IMR-90 (cell line): ENCODE measurements around the gene ZDHHC12. TPM values are rescaled to one million over a fixed set of nuclear protein-coding genes. Genes with fewer than 3 reads are reported as not detected.

ENCODE experiments used
- ATAC-seq: fragments of 200-7000 bp; cut with Tn5 transposase; 2 replicates; pipeline ENCODE4 v1.9.1; 2020; ENCODE audit warnings: low read depth, mild to moderate bottlenecking, moderate library complexity
- BruUV-seq: library from RNA; stranded (reverse); fragments of 400-500 nt; replicated peaks from 2 replicates; lab custom pipeline; 2021; lab: Mats Ljungman, UMichigan
- CTCF ChIA-PET: fragments of 300-600 bp; formaldehyde crosslinking; extraction: SDS; loops from one replicate; lab custom pipeline; 2021; ENCODE audit warnings: antibody characterized with exemption; lab: Yijun Ruan, JAX
- POLR2A ChIA-PET: fragments of 300-600 bp; sonication (Branson Sonifier 250); formaldehyde crosslinking; loops from one replicate; lab custom pipeline; 2022; ENCODE audit warnings: antibody characterized with exemption; ENCODE audit not compliant: unreplicated experiment; lab: Charles Lee
- DNase-seq: peaks from one replicate; pipeline ENCODE4 v3.0.0; 2013
- H2AFZ ChIP-seq: replicated peaks from 2 replicates; pipeline ENCODE3; 2013; ENCODE audit warnings: low read length, mild to moderate bottlenecking; ENCODE audit not compliant: poor library complexity
- H2AK5ac ChIP-seq: 2 replicates; pipeline ENCODE4 v1.6.1; 2013; ENCODE audit warnings: low read depth, low read length, inconsistent platforms
- H2AK9ac ChIP-seq: replicated peaks from 2 replicates; pipeline ENCODE3; 2013; ENCODE audit warnings: mild to moderate bottlenecking, low read depth, low read length, moderate library complexity; ENCODE audit not compliant: poor library complexity
- H2BK120ac ChIP-seq: 2 replicates; pipeline ENCODE4 v1.6.1; 2013; ENCODE audit warnings: low read depth, low read length, inconsistent platforms
- H2BK15ac ChIP-seq: 3 replicates; pipeline ENCODE4 v1.6.1; 2013; ENCODE audit warnings: low read depth, low read length, inconsistent platforms
- H2BK20ac ChIP-seq: 2 replicates; pipeline ENCODE4 v1.6.1; 2013; ENCODE audit warnings: low read depth, mild to moderate bottlenecking, inconsistent platforms, low read length, moderate library complexity
- H2BK5ac ChIP-seq: 2 replicates; pipeline ENCODE4 v1.6.1; 2013; ENCODE audit warnings: mild to moderate bottlenecking, low read depth, low read length, inconsistent platforms; ENCODE audit not compliant: poor library complexity, severe bottlenecking
- H3K14ac ChIP-seq: replicated peaks from 2 replicates; pipeline ENCODE4 v1.6.1; 2013; ENCODE audit warnings: low read depth, low read length, inconsistent platforms
- H3K18ac ChIP-seq: 2 replicates; pipeline ENCODE4 v1.6.1; 2013; ENCODE audit warnings: low read depth, low read length, control low read depth
- H3K23ac ChIP-seq: 2 replicates; pipeline ENCODE4 v1.6.1; 2013; ENCODE audit warnings: low read depth, low read length, inconsistent platforms
- H3K27ac ChIP-seq: 2 replicates; pipeline ENCODE4 v1.5.1; 2013; ENCODE audit warnings: mild to moderate bottlenecking, control low read depth, low read length; ENCODE audit not compliant: insufficient read depth
- H3K27me3 ChIP-seq: 2 replicates; pipeline ENCODE4 v1.6.1; 2013; ENCODE audit warnings: low read length; ENCODE audit not compliant: control insufficient read depth, insufficient read depth
- H3K36me3 ChIP-seq: 2 replicates; pipeline ENCODE4 v1.6.1; 2013; ENCODE audit warnings: low read length, mixed read lengths; ENCODE audit not compliant: control insufficient read depth, insufficient read depth
- H3K4ac ChIP-seq: 2 replicates; pipeline ENCODE4 v1.6.1; 2013; ENCODE audit warnings: low read depth, low read length, inconsistent platforms
- H3K4me1 ChIP-seq: 2 replicates; pipeline ENCODE4 v1.6.1; 2013; ENCODE audit warnings: low read length, mixed read lengths; ENCODE audit not compliant: control insufficient read depth, insufficient read depth
- H3K4me2 ChIP-seq: 2 replicates; pipeline ENCODE4 v1.6.1; 2013; ENCODE audit warnings: low read depth, mild to moderate bottlenecking, control low read depth, low read length, moderate library complexity
- H3K4me3 ChIP-seq: 2 replicates; pipeline ENCODE4 v1.5.1; 2013; ENCODE audit warnings: low read depth, mild to moderate bottlenecking, control low read depth, low read length, moderate library complexity; ENCODE audit not compliant: insufficient read depth
- H3K56ac ChIP-seq: 2 replicates; pipeline ENCODE4 v1.6.1; 2013; ENCODE audit warnings: low read length, inconsistent platforms; ENCODE audit not compliant: insufficient read depth; ENCODE audit errors: extremely low read depth
- H3K79me1 ChIP-seq, 2 experiments: 2 replicates each; pipeline ENCODE4 v1.6.1; 2013; ENCODE audit warnings: low read length in 2 of 2, inconsistent platforms in 1 of 2, low read depth in 1 of 2
- H3K9ac ChIP-seq: 2 replicates; pipeline ENCODE4 v1.6.1; 2013; ENCODE audit warnings: low read depth, low read length, control low read depth
- H3K9me1 ChIP-seq: 2 replicates; pipeline ENCODE4 v1.6.1; 2013; ENCODE audit warnings: low read length, inconsistent platforms; ENCODE audit not compliant: insufficient read depth
- H3K9me3 ChIP-seq: 2 replicates; pipeline ENCODE4 v1.6.1; 2013; ENCODE audit warnings: low read length; ENCODE audit not compliant: control insufficient read depth, insufficient read depth
- H4K20me1 ChIP-seq: 2 replicates; pipeline ENCODE4 v1.6.1; 2013; ENCODE audit warnings: low read length, inconsistent platforms; ENCODE audit not compliant: insufficient read depth
- H4K5ac ChIP-seq: 2 replicates; pipeline ENCODE4 v1.6.1; 2013; ENCODE audit warnings: mild to moderate bottlenecking, low read depth, low read length, control low read depth
- H4K8ac ChIP-seq, 2 experiments: 2 replicates each; pipeline ENCODE4 v1.6.1; 2013; ENCODE audit warnings: low read depth in 2 of 2, low read length in 2 of 2, control low read depth in 1 of 2, inconsistent platforms in 1 of 2
- H4K91ac ChIP-seq: 2 replicates; pipeline ENCODE4 v1.6.1; 2013; ENCODE audit warnings: low read depth, low read length, inconsistent platforms; ENCODE audit not compliant: insufficient read depth
- BHLHE40 ChIP-seq: fragments of 150-350 bp; IDR thresholded peaks from 2 replicates; pipeline ENCODE4 v1.6.1; 2016; ENCODE audit warnings: mild to moderate bottlenecking, low read depth, low read length
- CEBPB ChIP-seq: IDR thresholded peaks from 2 replicates; pipeline ENCODE4 v1.6.1; 2012; ENCODE audit warnings: low read depth, low read length, improper control_type of control experiment
- CHD1 ChIP-seq: IDR thresholded peaks from 2 replicates; pipeline ENCODE4 v1.6.1; 2012; ENCODE audit warnings: low read depth, low read length, improper control_type of control experiment
- CTCF ChIP-seq: conservative IDR thresholded peaks from 2 replicates; pipeline ENCODE4 v1.5.1; 2012; ENCODE audit warnings: mild to moderate bottlenecking, low read depth, low read length, improper control_type of control experiment
- FOS ChIP-seq: fragments of 150-350 bp; IDR thresholded peaks from 2 replicates; pipeline ENCODE4 v1.6.1; 2016; ENCODE audit warnings: low read depth, low read length
- MAZ ChIP-seq: IDR thresholded peaks from 2 replicates; pipeline ENCODE4 v1.6.1; 2012; ENCODE audit warnings: low read depth, mild to moderate bottlenecking, low read length, improper control_type of control experiment, moderate library complexity, borderline replicate concordance
- MXI1 ChIP-seq: IDR thresholded peaks from 2 replicates; pipeline ENCODE4 v1.6.1; 2012; ENCODE audit warnings: low read depth, mild to moderate bottlenecking, low read length, moderate library complexity, borderline replicate concordance
- NFE2L2 ChIP-seq: fragments of 150-350 bp; IDR thresholded peaks from 2 replicates; pipeline ENCODE4 v1.6.1; 2016; ENCODE audit warnings: low read depth, mild to moderate bottlenecking, low read length
- POLR2A ChIP-seq: IDR thresholded peaks from 2 replicates; pipeline ENCODE4 v1.6.1; 2012; ENCODE audit warnings: mild to moderate bottlenecking, low read depth, low read length
- RAD21 ChIP-seq: IDR thresholded peaks from 2 replicates; pipeline ENCODE4 v1.6.1; 2012; ENCODE audit warnings: low read length, improper control_type of control experiment
- RCOR1 ChIP-seq: IDR thresholded peaks from 2 replicates; pipeline ENCODE4 v1.6.1; 2012; ENCODE audit warnings: mild to moderate bottlenecking, low read length, improper control_type of control experiment; ENCODE audit not compliant: insufficient replicate concordance
- SMC3 ChIP-seq: fragments of 150-350 bp; IDR thresholded peaks from 2 replicates; pipeline ENCODE4 v1.6.1; 2016; ENCODE audit warnings: low read depth, mild to moderate bottlenecking, antibody characterized with exemption, low read length, moderate library complexity
- USF2 ChIP-seq: fragments of 150-350 bp; IDR thresholded peaks from 2 replicates; pipeline ENCODE4 v1.6.1; 2017; ENCODE audit warnings: mild to moderate bottlenecking, antibody characterized with exemption, low read length, low read depth
- WGBS, 2 experiments: methylation state at CpG; one replicate each; pipeline versions ENCODE4 v1.1.5 to v1.1.7; 2013; ENCODE audit warnings: missing lambda C conversion rate in 2 of 2; ENCODE audit not compliant: insufficient read length in 1 of 2; ENCODE audit errors: extremely low coverage in 2 of 2; 5-methylcytosine and 5-hydroxymethylcytosine counted together
- dilution Hi-C: fragments of 300-500 bp; cut with HindIII; formaldehyde crosslinking; loops from one replicate; pipeline ENCODE4 v1.14.3; 2018; ENCODE audit warnings: low sequenced_read_pairs; ENCODE audit not compliant: unreplicated experiment
- in situ Hi-C: fragments of 300-500 bp; cut with MboI; formaldehyde crosslinking; loops from 3 replicates; pipeline ENCODE4 v1.14.3; 2019; ENCODE audit warnings: low sequenced_read_pairs, inconsistent platforms, mixed read lengths
- intact Hi-C: fragments of 100-400 bp; cut with micrococcal nuclease; formaldehyde crosslinking; loops from 2 replicates; pipeline ENCODE4 v1.10.0; 2022
- polyA plus RNA-seq, 3 experiments: library from polyadenylated mRNA; depleted of rRNA; stranded (reverse); fragments of >200 nt; gene quantifications; 2 replicates each; pipeline ENCODE4 v1.2.3, GENCODE V29; 2012; ENCODE audit warnings: low replicate concordance in 1 of 3
- total RNA-seq: library from RNA; depleted of rRNA; stranded (reverse); fragments of >200 nt; gene quantifications from 2 replicates; pipeline ENCODE4 v1.2.3, GENCODE V29; 2012

Gene ZDHHC12
- total and polyA plus RNA-seq, 2 of the 4 experiments (the other 2 are of a cell fraction): 16.7 to 60.7 TPM

DNA sequence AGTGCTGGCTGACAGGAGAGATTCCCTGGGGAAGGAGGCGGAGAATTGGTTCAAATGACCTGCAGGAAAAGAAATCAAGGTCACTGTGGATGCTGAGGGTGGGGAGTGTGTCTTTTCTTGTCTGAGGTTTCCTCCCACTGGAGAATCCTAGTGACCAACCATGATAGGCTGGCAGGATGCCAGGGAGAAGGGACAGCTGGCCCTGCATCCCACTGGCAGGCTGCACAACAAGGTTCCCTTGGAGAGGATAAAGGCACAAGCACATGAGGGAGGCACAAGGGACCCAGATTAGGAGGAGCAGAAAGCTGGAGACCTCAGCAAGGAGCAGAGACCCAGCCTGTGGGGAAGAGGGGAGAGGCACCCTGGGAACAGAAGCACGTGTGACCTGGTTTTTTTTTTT is 11.4 kb upstream of the ZDHHC12 start:
- no CpG with 5 or more reads among the region's 2 CpGs for WGBS, 2 experiments

More for the DNA sequence above, 11.4 kb upstream of the ZDHHC12 start:
- Histone ChIP-seq H4K91ac (no peak overlapping the region), H2AK9ac (peak overlapping the region; percentile 65), H3K4ac (no peak overlapping the region), H3K4me1 (peaks cover 2% of the 10 kb centered on the region; the same call in 1 of the 2 replicates), H3K56ac (no peak overlapping the region), H2AK5ac (no peak overlapping the region), H3K4me3 (no peak overlapping the region), H2BK20ac (no peak overlapping the region), H3K79me1 (no peaks in the 10 kb centered on the region), H3K9me3 (no peaks in the 10 kb centered on the region), H2AFZ (no peak overlapping the region), H4K20me1 (no peaks in the 10 kb centered on the region), H3K27ac (no peak overlapping the region), H3K36me3 (peaks cover 32% of the 10 kb centered on the region), H2BK120ac (no peak overlapping the region), H3K14ac (no peak overlapping the region), H2BK5ac (no peak overlapping the region), H3K18ac (no peak overlapping the region), H3K27me3 (no peaks in the 10 kb centered on the region), H4K8ac (no peak overlapping the region), H4K5ac (no peak overlapping the region), H3K23ac (no peak overlapping the region), H3K9me1 (peaks cover 6% of the 10 kb centered on the region; the same call in 1 of the 2 replicates), H3K4me2 (no peak overlapping the region), H2BK15ac (no peak overlapping the region), H3K9ac (no peak overlapping the region)
- ChIA-PET CTCF (no interaction called here), POLR2A (no interaction called here)
- TF ChIP-seq CHD1 (no peak), RAD21 (no peak), CEBPB (no peak), NFE2L2 (no peak), MXI1 (no peak), MAZ (no peak), SMC3 (no peak), USF2 (no peak), BHLHE40 (no peak), RCOR1 (no peak), FOS (no peak), CTCF (no peak), POLR2A (no peak)
- intact Hi-C loops (no loop called here), in situ Hi-C loops (no loop called here), dilution Hi-C loops (no loop called here)
- BruUV-seq: no TSS peak
- DNase-seq: no peak
- no peak for ATAC-seq
